HAP-1 (cell line): ENCODE measurements around the gene MIDN.

ENCODE experiments used
- DNase-seq, 2 experiments: peaks; one replicate each; pipeline ENCODE4 v3.0.0-alpha.2; 2016 to 2020; ENCODE audit warnings: low spot score in 2 of 2
- H3K27me3 ChIP-seq: fragments of 250-450 bp; sonication (Bioruptor Pico); 2 replicates; pipeline ENCODE4 v1.5.1; 2020; ENCODE audit warnings: low read depth, mild to moderate bottlenecking, moderate library complexity
- H3K36me3 ChIP-seq: fragments of 250-450 bp; sonication (Bioruptor Pico); replicated peaks from 2 replicates; pipeline ENCODE4 v1.5.1; 2020; ENCODE audit warnings: mild to moderate bottlenecking
- H3K4me1 ChIP-seq: fragments of 250-450 bp; sonication (Bioruptor Pico); 2 replicates; pipeline ENCODE4 v1.5.1; 2020; ENCODE audit warnings: mild to moderate bottlenecking
- H3K4me3 ChIP-seq: fragments of 250-450 bp; sonication (Bioruptor Pico); 2 replicates; pipeline ENCODE4 v1.5.1; 2020; ENCODE audit warnings: mild to moderate bottlenecking, moderate library complexity
- H3K9me3 ChIP-seq: fragments of 250-450 bp; sonication (Bioruptor Pico); 2 replicates; pipeline ENCODE4 v1.5.1; 2020; ENCODE audit warnings: mild to moderate bottlenecking, moderate library complexity
- in situ Hi-C: fragments of 300-500 bp; cut with MboI; formaldehyde crosslinking; loops from 3 replicates; pipeline ENCODE4 v1.14.3; 2020; ENCODE audit warnings: low sequenced_read_pairs, inconsistent platforms, mixed read lengths

Gene MIDN

GRCh38 chr19:1275260-1275975 is 27.0 kb downstream of the MIDN start, which contains the start of gene FAM174C:
TSS of gene FAM174C (plus strand) at chr19:1275530. CDS start at chr19:1275550, 20 bp downstream.
- peaks cover 79% of the 10 kb centered on the region for H3K36me3 ChIP-seq
- H3K27me3 ChIP-seq: no peaks in the 10 kb centered on the region
- no peaks in the 10 kb centered on the region for H3K9me3 ChIP-seq
- in situ Hi-C loops: no loop called here
- peak within 1 kb of the TSS; percentile 53 for H3K4me3 ChIP-seq
- H3K4me1 ChIP-seq: peaks cover 31% of the 10 kb centered on the region
- DNase-seq: peak; percentile 93 to 97

DNA sequence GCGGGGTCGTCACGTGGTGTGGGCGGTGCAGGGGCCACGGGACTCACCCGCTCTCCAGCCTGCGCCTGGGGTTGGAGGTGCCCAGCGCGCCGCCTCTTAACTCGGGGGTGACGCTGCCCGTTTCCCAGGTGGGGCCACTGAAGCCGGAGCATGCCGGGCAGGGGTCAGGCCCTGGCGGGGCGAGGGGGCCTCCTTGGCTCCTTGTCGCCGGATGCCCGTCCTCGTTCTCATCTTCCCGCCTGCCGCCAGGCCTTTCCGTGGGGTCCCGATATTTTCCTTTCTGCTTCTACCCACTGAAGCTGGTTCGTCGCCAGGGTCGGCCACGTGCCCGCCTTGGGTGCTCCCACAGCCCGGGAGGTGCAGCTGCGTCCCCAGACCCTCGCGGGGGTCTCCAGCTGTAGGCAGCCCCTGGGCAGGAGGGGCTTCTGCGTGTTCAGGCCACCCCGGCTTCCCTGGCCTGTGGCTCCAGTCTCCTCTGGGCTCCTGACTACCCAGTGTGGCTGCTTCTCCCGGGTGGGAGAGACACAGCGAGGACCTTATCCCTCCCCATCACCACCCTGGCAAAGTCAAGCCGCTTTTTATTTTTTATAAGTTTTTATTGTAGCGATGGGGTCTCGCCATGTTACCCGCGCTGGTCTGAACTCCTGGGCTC is 27.7 kb downstream of the MIDN start:
- no peak for DNase-seq
- Histone ChIP-seq H3K4me1 (peaks cover 24% of the 10 kb centered on the region), H3K4me3 (peak overlapping the region; percentile 53), H3K9me3 (no peaks in the 10 kb centered on the region), H3K36me3 (peaks cover 72% of the 10 kb centered on the region), H3K27me3 (no peaks in the 10 kb centered on the region)
- in situ Hi-C loops: no loop called here

DNA sequence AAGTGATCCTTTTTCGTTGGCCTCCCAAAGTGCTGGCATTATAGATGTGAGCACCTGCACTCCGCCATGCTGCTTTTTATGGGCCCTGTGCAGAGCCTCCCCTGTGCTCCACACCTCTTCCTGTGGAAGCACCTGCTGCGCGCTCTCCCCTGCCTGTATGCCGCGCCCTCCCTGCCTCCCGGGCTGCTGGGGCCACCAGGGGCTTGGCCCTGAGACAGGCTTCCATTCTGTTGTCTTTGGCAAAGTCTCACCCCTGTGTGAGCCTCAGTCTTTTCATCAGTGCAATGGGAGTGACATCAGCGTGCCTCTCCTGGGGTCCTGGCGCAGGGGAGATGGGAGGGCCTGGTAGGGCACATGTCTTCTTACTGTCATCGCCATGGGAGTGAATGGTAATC is 28.2 kb downstream of the MIDN start:
- Histone ChIP-seq H3K36me3 (peaks cover 67% of the 10 kb centered on the region), H3K9me3 (no peaks in the 10 kb centered on the region), H3K4me3 (peak overlapping the region; percentile 53), H3K27me3 (no peaks in the 10 kb centered on the region), H3K4me1 (peaks cover 21% of the 10 kb centered on the region)
- no peak for DNase-seq
- in situ Hi-C loops: no loop called here

- Histone ChIP-seq H3K4me1 (peaks cover 21% of the 10 kb centered on the region), H3K36me3 (peaks cover 62% of the 10 kb centered on the region), H3K9me3 (no peaks in the 10 kb centered on the region), H3K4me3 (no peak overlapping the region), H3K27me3 (no peaks in the 10 kb centered on the region)
- in situ Hi-C loops: no loop called here
- no peak for DNase-seq
Observed at GRCh38 chr19:1277061-1277460, 28.7 kb downstream of the MIDN start.

GRCh38 chr19:1278074-1278473 is 29.7 kb downstream of the MIDN start:
- peaks cover 21% of the 10 kb centered on the region for H3K4me1 ChIP-seq
- peaks cover 52% of the 10 kb centered on the region for H3K36me3 ChIP-seq
- H3K4me3 ChIP-seq: no peak overlapping the region
- no peak for DNase-seq
- H3K9me3 ChIP-seq: no peaks in the 10 kb centered on the region
- H3K27me3 ChIP-seq: no peaks in the 10 kb centered on the region
- in situ Hi-C loops: no loop called here

DNA sequence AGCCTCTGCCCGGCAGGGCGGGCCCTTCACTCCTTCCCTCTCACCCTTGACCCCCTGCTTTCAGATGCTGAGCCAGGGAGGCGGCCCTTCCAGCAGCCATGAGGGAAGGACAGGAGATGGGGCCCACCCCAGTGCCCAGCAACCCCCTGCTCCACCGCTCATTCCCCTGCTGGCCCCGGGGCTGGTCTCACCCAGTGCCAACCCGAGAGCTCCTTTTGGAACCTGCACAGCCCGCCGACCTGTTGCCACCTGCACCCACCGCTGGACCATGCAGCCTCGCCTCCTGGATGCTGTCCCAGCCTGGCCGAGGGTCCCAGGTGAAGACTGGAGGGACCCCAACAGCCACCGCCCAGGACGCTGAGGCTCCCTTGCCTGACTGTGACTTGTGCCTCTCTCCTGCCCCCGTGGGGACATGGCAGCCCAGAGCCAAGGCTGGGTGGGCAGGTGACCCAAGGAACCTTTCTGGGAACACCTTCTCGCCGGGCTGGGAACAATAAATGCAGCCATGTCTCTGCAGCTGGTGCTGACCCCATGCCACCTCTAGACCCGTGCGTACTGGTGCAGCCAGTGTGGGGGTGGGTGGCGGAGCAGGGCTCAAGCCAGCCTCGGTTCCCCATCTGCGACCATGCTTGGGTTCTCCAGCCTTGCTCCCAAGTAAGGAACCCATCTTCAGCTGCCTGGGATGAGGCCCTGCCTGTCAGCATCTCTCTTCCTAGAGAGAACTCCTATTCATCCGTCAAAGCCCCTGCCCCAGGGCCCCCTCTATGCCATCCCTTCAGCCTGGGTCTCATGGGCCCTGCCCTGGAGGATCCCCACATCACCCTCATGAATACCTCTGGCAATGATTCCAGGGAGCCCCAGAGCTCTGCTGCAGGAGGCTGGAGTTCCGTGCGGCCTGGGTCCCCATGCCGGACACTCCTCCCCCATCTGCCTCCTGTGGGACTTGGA is 30.6 kb downstream of the MIDN start:
- peaks cover 18% of the 10 kb centered on the region for H3K4me1 ChIP-seq
- DNase-seq: no peak
- no peak overlapping the region for H3K4me3 ChIP-seq
- in situ Hi-C loops: no loop called here
- H3K36me3 ChIP-seq: peaks cover 43% of the 10 kb centered on the region
- H3K27me3 ChIP-seq: no peaks in the 10 kb centered on the region
- no peaks in the 10 kb centered on the region for H3K9me3 ChIP-seq

DNA sequence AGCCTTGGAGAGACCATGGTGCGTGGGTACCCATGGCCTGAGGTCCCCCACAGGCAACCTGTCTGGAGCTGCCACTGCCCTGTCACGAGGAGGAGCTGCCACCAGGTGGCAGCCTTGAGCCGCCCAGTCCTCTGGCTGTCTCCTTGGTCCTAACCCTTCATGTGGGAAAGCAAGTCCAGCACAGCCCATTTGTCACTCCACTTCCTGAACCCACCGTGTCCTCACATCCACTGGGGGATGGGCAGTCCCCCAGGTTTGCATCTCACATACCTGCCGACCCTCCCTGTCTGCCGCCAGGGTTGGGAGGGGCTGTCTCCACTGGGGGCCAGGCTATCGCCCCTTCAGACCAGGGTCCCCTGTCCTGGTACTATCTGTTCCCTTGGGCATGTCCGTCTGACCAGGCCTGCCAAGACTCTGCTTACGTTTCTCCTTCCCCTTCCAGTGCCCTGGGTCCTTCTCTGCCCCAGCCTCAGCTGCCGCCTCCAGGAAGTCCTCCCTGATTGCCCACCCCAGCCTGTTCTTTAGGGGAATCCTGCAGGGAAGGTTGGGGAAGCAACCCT is 31.5 kb downstream of the MIDN start:
- no peaks in the 10 kb centered on the region for H3K27me3 ChIP-seq
- in situ Hi-C loops: loop anchor here (5.0 kb wide), 1 partner anchor 102 kb away; the partner anchor contains the start of gene NDUFS7
- DNase-seq: peak; percentile 65 to 89

GRCh38 chr19:1280636-1281568 is 32.5 kb downstream of the MIDN start:
- no peak overlapping the region for H3K4me3 ChIP-seq
- peaks cover 31% of the 10 kb centered on the region for H3K36me3 ChIP-seq
- peaks cover 7% of the 10 kb centered on the region for H3K4me1 ChIP-seq
- no peaks in the 10 kb centered on the region for H3K9me3 ChIP-seq
- in situ Hi-C loops: loop anchor here (5.0 kb wide), 1 partner anchor 101 kb away; the partner anchor contains the start of gene NDUFS7
- no peak for DNase-seq
- H3K27me3 ChIP-seq: no peaks in the 10 kb centered on the region

More for the DNA sequence above, 31.5 kb downstream of the MIDN start:
- peaks cover 9% of the 10 kb centered on the region for H3K4me1 ChIP-seq
- H3K9me3 ChIP-seq: no peaks in the 10 kb centered on the region
- H3K4me3 ChIP-seq: no peak overlapping the region
- H3K36me3 ChIP-seq: peaks cover 34% of the 10 kb centered on the region

GRCh38 chr19:1281569-1282287 is 33.3 kb downstream of the MIDN start:
- no peaks in the 10 kb centered on the region; the same call in 1 of the 2 replicates for H3K4me1 ChIP-seq
- in situ Hi-C loops: loop anchor here (5.0 kb wide), 1 partner anchor 101 kb away; the partner anchor contains the start of gene NDUFS7
- no peak for DNase-seq
- no peaks in the 10 kb centered on the region for H3K27me3 ChIP-seq
- H3K9me3 ChIP-seq: no peaks in the 10 kb centered on the region
- H3K36me3 ChIP-seq: peaks cover 29% of the 10 kb centered on the region
- H3K4me3 ChIP-seq: no peak overlapping the region

DNA sequence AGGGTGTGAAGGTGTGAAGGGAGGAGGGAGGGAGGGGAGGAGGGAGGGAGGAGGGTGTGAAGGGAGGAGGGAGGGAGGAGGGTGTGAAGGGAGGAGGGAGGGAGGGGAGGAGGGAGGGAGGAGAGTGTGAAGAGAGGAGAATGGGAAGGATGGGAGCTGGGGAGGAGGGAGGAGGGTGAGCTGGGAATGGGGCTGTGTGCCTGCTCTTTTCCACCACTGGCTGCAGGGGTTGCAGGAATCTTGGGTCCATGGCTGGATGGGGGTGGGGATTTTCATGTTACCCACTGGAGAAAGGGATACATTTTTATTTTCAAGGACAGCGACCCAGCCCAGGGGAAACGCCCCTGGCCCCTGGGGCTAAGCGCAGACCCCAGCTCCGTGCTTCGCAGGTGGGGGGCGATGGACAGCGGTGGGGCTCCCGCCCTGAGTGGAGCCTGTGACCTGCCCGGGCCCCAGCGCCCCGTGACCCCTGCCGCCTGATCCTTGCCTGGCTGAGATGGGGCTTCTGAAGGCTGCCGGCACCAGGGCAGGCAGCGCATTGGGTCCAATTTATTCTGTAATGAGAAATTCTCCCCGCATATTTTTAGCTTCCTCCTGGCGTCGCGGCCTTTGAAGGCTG is 34.3 kb downstream of the MIDN start:
- Histone ChIP-seq H3K36me3 (peaks cover 19% of the 10 kb centered on the region), H3K4me3 (no peak overlapping the region), H3K9me3 (no peaks in the 10 kb centered on the region), H3K4me1 (peaks cover 7% of the 10 kb centered on the region; the same call in 1 of the 2 replicates), H3K27me3 (no peaks in the 10 kb centered on the region)
- no peak for DNase-seq
- in situ Hi-C loops: loop anchor here (5.0 kb wide), 1 partner anchor 100 kb away; the partner anchor contains the start of gene NDUFS7

- no peaks in the 10 kb centered on the region for H3K27me3 ChIP-seq
- peaks cover 18% of the 10 kb centered on the region for H3K36me3 ChIP-seq
- DNase-seq: no peak
- peaks cover 7% of the 10 kb centered on the region; the same call in 1 of the 2 replicates for H3K4me1 ChIP-seq
- H3K4me3 ChIP-seq: no peak overlapping the region
- in situ Hi-C loops: loop anchor here (5.0 kb wide), 1 partner anchor 99 kb away; the partner anchor contains the start of gene NDUFS7
- no peaks in the 10 kb centered on the region for H3K9me3 ChIP-seq
Observed at GRCh38 chr19:1283207-1283916, 35.0 kb downstream of the MIDN start.
